HCT116 (cell line): ENCODE data around the gene SSX2IP.

Experiments used
- JUND ChIP-seq: IDR thresholded peaks from 2 replicates; pipeline ENCODE4 v1.6.1; 2012
- POLR2A ChIP-seq: IDR thresholded peaks from 2 replicates; pipeline ENCODE4 v1.7.0; 2011; ENCODE audit warnings: borderline replicate concordance; ENCODE audit not compliant: insufficient read depth, insufficient read length; ENCODE audit errors: extremely low read depth
- SP1 ChIP-seq: IDR thresholded peaks from 2 replicates; pipeline ENCODE4 v1.6.1; 2012; ENCODE audit warnings: low read depth
- SRF ChIP-seq: IDR thresholded peaks from 2 replicates; pipeline ENCODE4 v1.6.1; 2012; ENCODE audit warnings: low read depth
- ZNF274 ChIP-seq: fragments of 200-500 bp; sonication (Bioruptor generic); IDR thresholded peaks from 2 replicates; pipeline ENCODE4 v1.6.1; 2014; ENCODE audit warnings: mild to moderate bottlenecking, low read depth, low read length, inconsistent platforms
- TF ChIP-seq, protein P1 (sequence below), 3 experiments: fragments of 200-600 bp in 1 of 3; sonication (generic) in 1 of 3; IDR thresholded peaks in 2 of 3; conservative IDR thresholded peaks in 1 of 3; 2 replicates each; pipeline ENCODE4 v1.5.1; 2012 to 2017; ENCODE audit warnings: low read depth in 2 of 3, low read length in 2 of 3, antibody characterized with exemption in 1 of 3, borderline replicate concordance in 1 of 3, control low read depth in 1 of 3, mild to moderate bottlenecking in 1 of 3, mixed read lengths in 1 of 3, mixed run types in 1 of 3, moderate library complexity in 1 of 3; ENCODE audit not compliant: insufficient read depth in 1 of 3

DNA sequence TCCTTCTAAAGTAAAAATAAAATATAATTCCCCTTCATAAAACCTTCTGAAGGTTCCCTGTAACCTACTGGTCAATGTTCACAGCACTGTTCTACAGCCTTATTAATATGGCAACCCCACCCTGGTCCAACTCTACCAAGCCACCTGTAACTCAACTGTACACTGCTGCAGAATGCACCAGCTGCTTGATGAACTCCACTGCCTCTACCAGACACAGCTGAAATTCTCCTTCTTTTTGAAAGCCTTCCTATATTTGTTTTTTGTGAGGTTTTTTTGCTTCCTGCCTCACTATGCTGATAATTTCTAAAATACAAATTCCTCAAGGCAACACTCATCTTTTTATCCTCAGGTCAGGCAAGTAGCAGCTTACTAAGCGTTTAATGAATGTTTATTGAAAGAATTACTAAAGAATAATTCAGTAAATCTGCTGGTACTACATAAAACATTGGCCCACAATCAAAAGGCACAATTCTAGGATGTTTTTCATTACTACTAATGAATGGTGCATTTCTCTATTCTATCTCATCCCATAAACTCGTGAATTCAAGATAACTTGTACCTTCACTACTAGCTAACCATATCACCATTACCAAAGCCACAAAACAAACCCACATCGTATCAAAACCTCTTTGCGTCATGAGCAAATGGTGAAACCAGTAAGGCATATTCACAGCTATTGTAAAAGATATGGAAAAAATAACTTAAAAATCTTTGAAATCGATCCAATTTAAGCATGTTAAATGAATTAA lies 2.4 kb downstream of the SSX2IP start:
- TF ChIP-seq JUND (no peak), SP1 (no peak), ZNF274 (no peak), POLR2A (no peak), SRF (no peak)
- TF ChIP-seq, protein P1, sequence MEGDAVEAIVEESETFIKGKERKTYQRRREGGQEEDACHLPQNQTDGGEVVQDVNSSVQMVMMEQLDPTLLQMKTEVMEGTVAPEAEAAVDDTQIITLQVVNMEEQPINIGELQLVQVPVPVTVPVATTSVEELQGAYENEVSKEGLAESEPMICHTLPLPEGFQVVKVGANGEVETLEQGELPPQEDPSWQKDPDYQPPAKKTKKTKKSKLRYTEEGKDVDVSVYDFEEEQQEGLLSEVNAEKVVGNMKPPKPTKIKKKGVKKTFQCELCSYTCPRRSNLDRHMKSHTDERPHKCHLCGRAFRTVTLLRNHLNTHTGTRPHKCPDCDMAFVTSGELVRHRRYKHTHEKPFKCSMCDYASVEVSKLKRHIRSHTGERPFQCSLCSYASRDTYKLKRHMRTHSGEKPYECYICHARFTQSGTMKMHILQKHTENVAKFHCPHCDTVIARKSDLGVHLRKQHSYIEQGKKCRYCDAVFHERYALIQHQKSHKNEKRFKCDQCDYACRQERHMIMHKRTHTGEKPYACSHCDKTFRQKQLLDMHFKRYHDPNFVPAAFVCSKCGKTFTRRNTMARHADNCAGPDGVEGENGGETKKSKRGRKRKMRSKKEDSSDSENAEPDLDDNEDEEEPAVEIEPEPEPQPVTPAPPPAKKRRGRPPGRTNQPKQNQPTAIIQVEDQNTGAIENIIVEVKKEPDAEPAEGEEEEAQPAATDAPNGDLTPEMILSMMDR (IDR thresholded peaks at IDR 0.05 in 2 of 3, conservative IDR thresholded peaks at IDR 0.05 in 1 of 3; ENCODE audit: borderline replicate concordance in 1 of 3, insufficient read depth in 1 of 3, low read depth in 2 of 3, low read length in 2 of 3), result no peak
